GM23338 (cell line): ENCODE measurements around the gene HTT-AS. TPM values are rescaled to one million over a fixed set of nuclear protein-coding genes. Genes with fewer than 3 reads are reported as not detected.
A peak's percentile ranks its signal among the peaks of the same experiment; 100 is the strongest.

Experiments
- ATAC-seq: fragments of 200-7000 bp; cut with Tn5 transposase; 3 replicates; pipeline ENCODE4 v1.9.1; 2020
- DNase-seq: peaks from one replicate; pipeline ENCODE4 v3.0.0-alpha.2; 2015; ENCODE audit warnings: low spot score
- H2AFZ ChIP-seq: fragments of 200-600 bp; sonication (generic); 2 replicates; pipeline ENCODE4 v1.8.0; 2016; ENCODE audit warnings: antibody characterized with exemption, mild to moderate bottlenecking, moderate library complexity
- H3F3A ChIP-seq: fragments of 200-600 bp; sonication (generic); replicated peaks from 2 replicates; pipeline ENCODE4 v1.8.0; 2017; ENCODE audit warnings: antibody characterized with exemption, mixed run types, low read depth
- H3K27ac ChIP-seq: fragments of 200-600 bp; sonication (generic); 2 replicates; pipeline ENCODE4 v1.6.1; 2016; ENCODE audit warnings: low read depth
- H3K27me3 ChIP-seq: fragments of 200-600 bp; sonication (generic); 2 replicates; pipeline ENCODE4 v1.8.0; 2016; ENCODE audit warnings: mild to moderate bottlenecking, mixed run types, moderate library complexity; ENCODE audit not compliant: insufficient read depth
- H3K36me3 ChIP-seq: fragments of 200-600 bp; sonication (generic); 2 replicates; pipeline ENCODE4 v1.8.0; 2016; ENCODE audit warnings: mild to moderate bottlenecking; ENCODE audit not compliant: insufficient read depth
- H3K4me1 ChIP-seq: fragments of 200-600 bp; sonication (generic); 2 replicates; pipeline ENCODE4 v1.8.0; 2016; ENCODE audit warnings: mild to moderate bottlenecking, moderate library complexity; ENCODE audit not compliant: insufficient read depth
- H3K4me2 ChIP-seq: fragments of 200-600 bp; sonication (generic); 2 replicates; pipeline ENCODE4 v1.7.1; 2017; ENCODE audit warnings: mixed run types
- H3K4me3 ChIP-seq: fragments of 200-600 bp; sonication (generic); 2 replicates; pipeline ENCODE4 v1.6.1; 2016; ENCODE audit warnings: mixed run types
- H3K79me2 ChIP-seq: fragments of 200-600 bp; sonication (generic); replicated peaks from 2 replicates; pipeline ENCODE4 v1.8.0; 2017; ENCODE audit warnings: mild to moderate bottlenecking; ENCODE audit not compliant: insufficient read depth
- H3K9me2 ChIP-seq: fragments of 200-600 bp; sonication (generic); 2 replicates; pipeline ENCODE4 v1.8.0; 2017; ENCODE audit not compliant: insufficient read depth
- H4K20me1 ChIP-seq: fragments of 200-600 bp; sonication (generic); replicated peaks from 2 replicates; pipeline ENCODE4 v1.8.0; 2017; ENCODE audit warnings: mild to moderate bottlenecking; ENCODE audit not compliant: insufficient read depth
- H3K27ac Mint-ChIP-seq: 2 replicates; pipeline ENCODE4 v1.8.0; 2020; ENCODE audit warnings: inconsistent platforms, mild to moderate bottlenecking, moderate library complexity, mixed read lengths
- H3K27me3 Mint-ChIP-seq: 3 replicates; pipeline ENCODE4 v1.8.0; 2022; ENCODE audit warnings: low read depth, mild to moderate bottlenecking, moderate library complexity, mixed read lengths, inconsistent platforms; ENCODE audit not compliant: insufficient read depth, poor library complexity
- H3K36me3 Mint-ChIP-seq: 3 replicates; pipeline ENCODE4 v1.8.0; 2021; ENCODE audit warnings: low read depth, mild to moderate bottlenecking, inconsistent platforms, moderate library complexity, mixed read lengths
- H3K4me1 Mint-ChIP-seq: 3 replicates; pipeline ENCODE4 v1.8.0; 2020; ENCODE audit warnings: mild to moderate bottlenecking, inconsistent platforms, mixed read lengths
- H3K4me3 Mint-ChIP-seq: 3 replicates; pipeline ENCODE4 v1.8.0; 2021; ENCODE audit warnings: moderate library complexity, mild to moderate bottlenecking, inconsistent platforms, mixed read lengths
- H3K9me3 Mint-ChIP-seq: 3 replicates; pipeline ENCODE4 v1.8.0; 2020; ENCODE audit warnings: moderate library complexity, mild to moderate bottlenecking, inconsistent platforms, mixed read lengths
- CREB1 ChIP-seq: fragments of 250-450 bp; sonication (Bioruptor Pico); IDR thresholded peaks from 2 replicates; pipeline ENCODE4 v1.5.0; 2020; ENCODE audit warnings: low read depth, mild to moderate bottlenecking, moderate library complexity
- CTCF ChIP-seq, 2 experiments: fragments of 200-600 bp in 1 of 2; sonication (generic) in 1 of 2; conservative IDR thresholded peaks; 2 replicates each; pipeline versions ENCODE4 v1.5.1 to v1.6.1; 2016 to 2017; ENCODE audit warnings: antibody characterized with exemption in 2 of 2, low read depth in 2 of 2, mild to moderate bottlenecking in 2 of 2, moderate library complexity in 1 of 2
- ETS1 ChIP-seq: IDR thresholded peaks from 2 replicates; pipeline ENCODE4 v1.6.1; 2016; ENCODE audit warnings: antibody characterized with exemption
- EZH2 ChIP-seq: fragments of 200-600 bp; sonication (generic); IDR thresholded peaks from one replicate; pipeline ENCODE4 v1.8.0; 2017; ENCODE audit warnings: antibody characterized with exemption, mild to moderate bottlenecking, low read depth; ENCODE audit not compliant: unreplicated experiment
- EZH2phosphoT487 ChIP-seq: fragments of 200-600 bp; sonication (generic); IDR thresholded peaks from one replicate; pipeline ENCODE4 v1.8.1; 2018; ENCODE audit warnings: antibody characterized with exemption; ENCODE audit not compliant: unreplicated experiment
- JUNB ChIP-seq: IDR thresholded peaks from one replicate; pipeline ENCODE4 v1.6.1; 2016; ENCODE audit warnings: antibody characterized with exemption; ENCODE audit not compliant: unreplicated experiment
- NANOG ChIP-seq: IDR thresholded peaks from 2 replicates; pipeline ENCODE4 v1.6.1; 2016; ENCODE audit warnings: antibody characterized with exemption, borderline replicate concordance
- POLR2AphosphoS5 ChIP-seq: IDR thresholded peaks from 2 replicates; pipeline ENCODE4 v1.6.1; 2016; ENCODE audit warnings: antibody characterized with exemption, low read depth
- REST ChIP-seq: IDR thresholded peaks from one replicate; pipeline ENCODE4 v1.6.1; 2018; ENCODE audit warnings: antibody characterized with exemption; ENCODE audit not compliant: unreplicated experiment
- STAT1 ChIP-seq: IDR thresholded peaks from one replicate; pipeline ENCODE4 v1.6.1; 2016; ENCODE audit warnings: antibody characterized with exemption; ENCODE audit not compliant: unreplicated experiment
- ZNF114 ChIP-seq: fragments of 250-450 bp; sonication (Bioruptor Pico); IDR thresholded peaks from 2 replicates; pipeline ENCODE4 v1.5.0; 2020; ENCODE audit warnings: mild to moderate bottlenecking, moderate library complexity
- ZNF331 ChIP-seq: fragments of 250-450 bp; sonication (Bioruptor Pico); IDR thresholded peaks from 2 replicates; pipeline ENCODE4 v1.5.0; 2020; ENCODE audit warnings: low read depth, mild to moderate bottlenecking, moderate library complexity
- ZNF462 ChIP-seq: fragments of 250-450 bp; sonication (Bioruptor Pico); IDR thresholded peaks from 2 replicates; pipeline ENCODE4 v1.5.0; 2020; ENCODE audit warnings: mild to moderate bottlenecking, moderate library complexity
- long read RNA-seq: library from polyadenylated mRNA; unstranded; transcript quantifications from one replicate; pipeline ENCODE4 v2.0.0, GENCODE V29; 2020; ENCODE audit not compliant: unreplicated experiment
- polyA plus RNA-seq: library from polyadenylated mRNA; unstranded; fragments of >200 nt; fragmentation: Nextera tagmentation; extraction: Ambion mirVana; gene quantifications from 2 replicates; pipeline ENCODE4 v1.2.1, GENCODE V29; 2016
- total RNA-seq: library from RNA; depleted of rRNA; stranded (reverse); fragments of >200 nt; shearing (Covaris generic); gene quantifications from 2 replicates; pipeline ENCODE4 v1.2.3, GENCODE V29; 2014; rRNA removed

Gene HTT-AS
- total RNA-seq (not detected in 2 replicates), polyA plus RNA-seq (not detected in 2 replicates)
- long read RNA-seq, partial matches to known transcripts: 0 of 1 reads
- long read RNA-seq, other reads (novel, unspliced or antisense): 1 of 1 reads

- Mint-ChIP-seq H3K9me3 (no peaks in the 10 kb centered on the region), H3K4me1 (peaks cover 16% of the 10 kb centered on the region), H3K4me3 (peak within 1 kb of the TSS; percentile 98), H3K36me3 (no peaks in the 10 kb centered on the region; the same call in 2 of the 3 replicates), H3K27me3 (peaks cover 5% of the 10 kb centered on the region), H3K27ac (peak within 1 kb of the TSS; percentile 99)
- no peaks in the 10 kb centered on the region for H3K36me3 ChIP-seq
- H3K9me2 ChIP-seq: no peaks in the 10 kb centered on the region
- H2AFZ ChIP-seq: peak within 1 kb of the TSS; percentile 94
- peak within 1 kb of the TSS; percentile 76 for H3K4me3 ChIP-seq
- peaks cover 23% of the 10 kb centered on the region for H4K20me1 ChIP-seq
- TF ChIP-seq ZNF331 (CRISPR knock-in tag): no peak
- no peak for TF ChIP-seq REST
- TF ChIP-seq ZNF114: no peak
- TF ChIP-seq NANOG: no peak
- TF ChIP-seq STAT1: no peak
- no peak for TF ChIP-seq CTCF (conservative IDR thresholded peaks at IDR 0.05; ENCODE audit: low read depth in 2 of 2)
- peak; percentile 79 for TF ChIP-seq POLR2AphosphoS5
- TF ChIP-seq EZH2phosphoT487: no peak
- no peak for TF ChIP-seq ZNF462
- peak; percentile 71; the same call in 1 of the 2 replicates for TF ChIP-seq CREB1 (CRISPR knock-in tag)
- TF ChIP-seq JUNB: no peak
- TF ChIP-seq EZH2: no peak
- TF ChIP-seq ETS1: peak; percentile 15; the same call in 1 of the 2 replicates
- DNase-seq (peak; percentile 93), ATAC-seq (peak; percentile 72)
- H3K4me2 ChIP-seq: peak within 1 kb of the TSS; percentile 88
- H3K79me2 ChIP-seq: peaks cover 38% of the 10 kb centered on the region
- H3K4me1 ChIP-seq: peaks cover 12% of the 10 kb centered on the region
- H3K27me3 ChIP-seq: no peaks in the 10 kb centered on the region
- peak within 1 kb of the TSS; percentile 94 for H3K27ac ChIP-seq
- H3F3A ChIP-seq: no peaks in the 10 kb centered on the region
Observed at GRCh38 chr4:3074078-3074845, at the start of gene HTT-AS, which contains the start of gene HTT. Gene HTT-AS (minus strand): TSS chr4:3074538. Gene HTT (plus strand): TSS chr4:3074681. CDS start chr4:3074826, 145 bp downstream.
